ENCODE results near the gene CHCHD6. TPM values are rescaled to one million over a fixed set of nuclear protein-coding genes. Genes with fewer than 3 reads are reported as not detected.

CHCHD6 gene
- total RNA-seq, 4 donors from 2014 or later, result 2.4 to 44.6 (median 5.1) TPM

- no peaks in the 10 kb centered on the region for H3K9me3 ChIP-seq
- no peaks in the 10 kb centered on the region for H3K27me3 ChIP-seq
- H3K4me1 ChIP-seq, result peaks cover 0 to 9% (median 0%) of the 10 kb centered on the region in 4 donors
- TF ChIP-seq POLR2A (IDR thresholded peaks at IDR 0.05), result no peak
- TF ChIP-seq CTCF (IDR thresholded peaks at IDR 0.05), result no peak
- H3K4me3 ChIP-seq, result no peak overlapping the region
- H3K36me3 ChIP-seq, result no peaks in the 10 kb centered on the region
- no peak overlapping the region for H3K27ac ChIP-seq
- no peak for DNase-seq
Measured at GRCh38 chr3:126938520-126939337, 234.7 kb downstream of the CHCHD6 start.

DNA sequence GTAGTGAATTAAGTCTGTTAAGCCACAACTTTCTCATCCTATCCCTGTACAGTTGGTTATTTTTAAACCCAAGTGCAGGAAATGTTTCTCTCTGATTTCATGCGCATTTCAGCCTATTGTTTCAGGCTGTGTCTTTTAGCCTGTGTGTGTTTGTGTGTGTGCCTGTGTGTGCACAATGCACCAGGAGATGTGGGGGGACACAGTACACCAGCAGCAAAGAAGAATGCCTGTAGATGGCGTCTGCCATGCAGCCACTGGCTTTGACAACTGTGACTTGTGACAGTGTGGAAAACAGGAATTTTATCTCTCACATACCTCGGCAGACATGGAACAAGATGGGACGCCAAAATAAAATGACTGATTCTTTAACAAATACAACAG lies 235.3 kb downstream of the CHCHD6 start:
- no peak for DNase-seq
- no peaks in the 10 kb centered on the region for H3K9me3 ChIP-seq
- no peak for TF ChIP-seq CTCF (IDR thresholded peaks at IDR 0.05)
- no peak for TF ChIP-seq POLR2A (IDR thresholded peaks at IDR 0.05)

DNA sequence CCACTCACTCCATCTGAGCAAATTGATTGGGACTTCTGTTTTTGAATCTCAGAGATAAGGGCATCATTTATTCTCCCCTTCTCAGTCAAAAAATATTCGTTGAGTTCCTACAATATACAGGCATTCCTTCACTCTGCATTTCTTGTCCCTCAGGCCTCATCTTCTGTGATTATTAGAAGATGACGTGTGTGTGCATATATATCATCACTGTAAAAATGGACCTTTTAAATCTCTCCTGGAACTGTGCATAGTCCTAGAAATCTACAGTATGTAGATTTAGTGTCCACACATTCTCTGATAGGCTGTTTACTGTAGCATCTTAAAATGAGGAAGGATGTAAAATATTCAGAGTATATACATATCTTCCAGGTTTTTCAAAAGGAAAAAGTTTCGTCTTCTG lies 235.7 kb downstream of the CHCHD6 start:
- Histone ChIP-seq H3K27ac (no peak overlapping the region), H3K9me3 (no peaks in the 10 kb centered on the region), H3K36me3 (no peaks in the 10 kb centered on the region), H3K4me1 (peaks cover 0 to 9% (median 0%) of the 10 kb centered on the region in 4 donors), H3K4me3 (no peak overlapping the region), H3K27me3 (no peaks in the 10 kb centered on the region)
- DNase-seq, result no peak
- no peak for TF ChIP-seq POLR2A (IDR thresholded peaks at IDR 0.05)
- TF ChIP-seq CTCF (IDR thresholded peaks at IDR 0.05), result no peak

More for the DNA sequence above, 235.3 kb downstream of the CHCHD6 start:
- no peaks in the 10 kb centered on the region for H3K36me3 ChIP-seq
- H3K27me3 ChIP-seq, result no peaks in the 10 kb centered on the region
- H3K4me3 ChIP-seq, result no peak overlapping the region
- peaks cover 0 to 9% (median 0%) of the 10 kb centered on the region in 4 donors for H3K4me1 ChIP-seq
- H3K27ac ChIP-seq, result no peak overlapping the region

- TF ChIP-seq POLR2A (IDR thresholded peaks at IDR 0.05) (no peak), CTCF (IDR thresholded peaks at IDR 0.05) (no peak)
Measured at GRCh38 chr3:126941721-126942270, 237.8 kb downstream of the CHCHD6 start.

GRCh38 chr3:126944089-126944965 lies 240.3 kb downstream of the CHCHD6 start:
- DNase-seq, result peak in 2 of 3 donors; percentile 30 to 45
- TF ChIP-seq POLR2A (IDR thresholded peaks at IDR 0.05) (no peak), CTCF (IDR thresholded peaks at IDR 0.05) (no peak)

More at GRCh38 chr3:126941721-126942270, 237.8 kb downstream of the CHCHD6 start:
- Histone ChIP-seq H3K4me3 (no peak overlapping the region), H3K27me3 (no peaks in the 10 kb centered on the region), H3K4me1 (peaks cover 0 to 9% (median 0%) of the 10 kb centered on the region in 4 donors), H3K27ac (no peak overlapping the region), H3K9me3 (no peaks in the 10 kb centered on the region), H3K36me3 (no peaks in the 10 kb centered on the region)
- DNase-seq, result peak in 1 of 3 donors; percentile 35

More at GRCh38 chr3:126944089-126944965, 240.3 kb downstream of the CHCHD6 start:
- no peaks in the 10 kb centered on the region for H3K27me3 ChIP-seq
- no peak overlapping the region for H3K27ac ChIP-seq
- H3K36me3 ChIP-seq, result no peaks in the 10 kb centered on the region
- H3K4me1 ChIP-seq, result peaks cover 0 to under 1% (median 0%) of the 10 kb centered on the region in 4 donors
- no peaks in the 10 kb centered on the region for H3K9me3 ChIP-seq
- no peak overlapping the region for H3K4me3 ChIP-seq
